HFF-Myc (cell line): ENCODE data around the gene PRKG1.
A peak's percentile ranks its signal among the peaks of the same experiment; 100 is the strongest.

Source experiments
- DNase-seq: peaks from one replicate; pipeline ENCODE4 v3.0.0-alpha.2; 2011; ENCODE audit warnings: low read depth; ENCODE audit errors: extremely low read depth
- H3K4me3 ChIP-seq: replicated peaks from 2 replicates; pipeline ENCODE4 v1.5.1; 2011; ENCODE audit warnings: low read depth, mild to moderate bottlenecking, control low read depth, low read length
- TF ChIP-seq, protein P1 (sequence below): IDR thresholded peaks from 2 replicates; pipeline ENCODE4 v1.5.1; 2012; ENCODE audit warnings: mild to moderate bottlenecking, low read depth, low read length, control low read depth; ENCODE audit errors: missing control alignments

PRKG1 gene

DNA sequence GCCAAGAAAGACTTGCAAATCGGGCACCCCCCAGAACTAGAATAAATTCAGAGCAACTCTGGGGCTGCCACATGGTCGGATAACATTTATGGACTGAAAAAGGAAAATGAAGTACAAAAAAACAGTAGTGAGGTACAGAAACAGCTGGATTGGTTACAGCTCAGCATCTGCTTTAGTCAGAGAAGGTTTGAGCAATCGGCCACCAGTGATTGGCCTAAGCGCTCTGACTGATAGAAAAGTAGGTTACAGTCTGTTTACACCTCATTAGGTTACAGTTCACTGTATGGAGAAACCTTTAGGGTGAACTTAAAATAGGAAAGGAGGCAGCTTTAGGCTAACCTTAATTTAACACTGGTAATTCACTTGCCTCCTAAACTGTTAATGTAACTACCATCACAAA is 1137.8 kb downstream of the PRKG1 start:
- no peak overlapping the region for H3K4me3 ChIP-seq
- TF ChIP-seq, protein P1, sequence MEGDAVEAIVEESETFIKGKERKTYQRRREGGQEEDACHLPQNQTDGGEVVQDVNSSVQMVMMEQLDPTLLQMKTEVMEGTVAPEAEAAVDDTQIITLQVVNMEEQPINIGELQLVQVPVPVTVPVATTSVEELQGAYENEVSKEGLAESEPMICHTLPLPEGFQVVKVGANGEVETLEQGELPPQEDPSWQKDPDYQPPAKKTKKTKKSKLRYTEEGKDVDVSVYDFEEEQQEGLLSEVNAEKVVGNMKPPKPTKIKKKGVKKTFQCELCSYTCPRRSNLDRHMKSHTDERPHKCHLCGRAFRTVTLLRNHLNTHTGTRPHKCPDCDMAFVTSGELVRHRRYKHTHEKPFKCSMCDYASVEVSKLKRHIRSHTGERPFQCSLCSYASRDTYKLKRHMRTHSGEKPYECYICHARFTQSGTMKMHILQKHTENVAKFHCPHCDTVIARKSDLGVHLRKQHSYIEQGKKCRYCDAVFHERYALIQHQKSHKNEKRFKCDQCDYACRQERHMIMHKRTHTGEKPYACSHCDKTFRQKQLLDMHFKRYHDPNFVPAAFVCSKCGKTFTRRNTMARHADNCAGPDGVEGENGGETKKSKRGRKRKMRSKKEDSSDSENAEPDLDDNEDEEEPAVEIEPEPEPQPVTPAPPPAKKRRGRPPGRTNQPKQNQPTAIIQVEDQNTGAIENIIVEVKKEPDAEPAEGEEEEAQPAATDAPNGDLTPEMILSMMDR: no peak
- no peak for DNase-seq

- TF ChIP-seq, protein P1: no peak
- no peak for DNase-seq
These were observed 1138.5 kb downstream of the PRKG1 start for GRCh38 chr10:52212802-52213201.

DNA sequence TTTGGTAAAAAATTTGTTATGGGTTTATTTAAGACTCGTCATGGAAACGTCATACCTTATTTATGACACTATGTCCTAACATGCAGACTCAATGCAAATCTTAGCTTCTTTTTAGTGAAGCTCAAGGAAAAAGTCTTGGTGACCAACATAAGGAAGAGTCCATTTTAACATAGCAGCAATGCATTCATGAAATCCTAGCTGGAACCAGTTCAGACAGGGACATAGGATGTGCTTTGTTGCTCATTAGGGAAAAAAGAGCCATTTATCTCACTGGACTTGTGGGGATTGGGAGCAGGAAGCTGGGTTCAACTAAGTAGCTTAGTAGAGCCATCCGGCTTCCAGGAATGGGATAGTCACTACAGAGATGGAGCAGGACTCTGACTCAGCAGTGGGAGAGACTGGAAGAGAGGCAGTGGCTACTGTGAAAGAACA is 1139.0 kb downstream of the PRKG1 start:
- no peak for DNase-seq
- TF ChIP-seq, protein P1: no peak
- no peak overlapping the region for H3K4me3 ChIP-seq

More at GRCh38 chr10:52212802-52213201, 1138.5 kb downstream of the PRKG1 start:
- H3K4me3 ChIP-seq: no peak overlapping the region

DNA sequence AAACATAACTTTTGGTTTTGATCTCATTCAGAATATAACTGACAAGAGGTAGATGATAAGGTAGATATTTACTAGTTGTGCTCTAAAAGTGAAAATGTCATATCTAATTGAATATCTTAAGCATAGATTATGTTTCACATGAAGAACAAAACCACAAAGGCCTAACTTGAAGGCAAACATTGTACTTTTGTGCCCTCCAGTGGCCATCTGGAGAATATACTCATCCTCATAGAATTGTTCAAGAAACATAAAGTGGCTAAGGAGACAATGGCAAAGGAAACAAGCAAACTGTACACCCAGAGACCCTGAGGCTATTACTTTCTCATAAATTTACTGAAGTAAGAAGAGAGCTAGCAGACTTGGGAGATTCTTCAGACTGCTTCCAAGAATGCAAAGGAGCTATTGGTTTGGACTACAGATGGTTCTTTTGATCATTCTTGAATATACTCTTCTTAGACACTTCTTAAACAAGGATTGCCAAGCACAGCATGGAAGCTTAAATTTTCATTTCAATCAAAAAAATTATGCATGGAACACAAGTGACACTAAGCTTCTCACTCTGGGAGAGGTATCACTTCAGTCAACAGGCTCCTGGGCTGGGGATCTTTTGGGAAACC is 1141.6 kb downstream of the PRKG1 start:
- DNase-seq: no peak
- TF ChIP-seq, protein P1: peak; percentile 56
- H3K4me3 ChIP-seq: no peak overlapping the region

DNA sequence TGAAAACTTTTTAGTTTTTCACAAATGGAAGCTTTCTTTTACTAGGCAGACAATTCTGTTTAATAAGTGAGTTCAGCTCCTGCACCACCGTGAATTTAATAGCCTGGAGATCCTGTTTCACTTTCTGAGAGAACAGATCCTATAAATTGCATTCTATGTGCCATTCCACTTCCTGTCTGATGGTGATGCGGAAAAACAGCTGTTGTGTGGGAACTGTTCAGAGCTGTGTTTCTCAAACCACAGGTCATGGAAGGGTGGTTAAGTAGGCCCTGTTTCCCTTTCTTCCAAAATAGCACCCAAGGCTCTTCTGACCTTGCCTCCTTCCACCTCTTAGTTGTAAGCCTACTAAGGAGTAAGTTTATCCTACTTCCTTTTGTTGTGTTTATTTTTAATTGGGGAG is 1142.6 kb downstream of the PRKG1 start:
- DNase-seq: peak; percentile 58
- H3K4me3 ChIP-seq: no peak overlapping the region
- TF ChIP-seq, protein P1: no peak

DNA sequence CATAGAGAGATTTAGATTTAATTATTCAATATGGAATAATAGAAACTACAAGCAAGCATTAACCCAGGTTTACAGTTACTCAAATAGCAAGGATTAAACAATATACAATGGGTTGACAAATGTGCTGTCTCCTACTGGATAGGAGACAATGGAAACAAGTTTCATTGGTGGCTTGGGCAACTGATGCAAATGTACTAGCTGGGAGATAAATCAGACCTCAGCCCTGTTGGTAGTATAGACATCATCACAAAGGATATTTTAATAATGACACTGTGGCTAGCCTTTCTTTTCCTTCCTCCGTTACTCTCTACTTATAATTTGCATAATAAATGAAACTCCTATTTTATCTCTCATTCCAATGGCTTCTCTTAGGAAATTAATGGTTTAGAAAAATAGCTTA is 1143.2 kb downstream of the PRKG1 start:
- TF ChIP-seq, protein P1: no peak
- no peak for DNase-seq
- H3K4me3 ChIP-seq: no peak overlapping the region

DNA sequence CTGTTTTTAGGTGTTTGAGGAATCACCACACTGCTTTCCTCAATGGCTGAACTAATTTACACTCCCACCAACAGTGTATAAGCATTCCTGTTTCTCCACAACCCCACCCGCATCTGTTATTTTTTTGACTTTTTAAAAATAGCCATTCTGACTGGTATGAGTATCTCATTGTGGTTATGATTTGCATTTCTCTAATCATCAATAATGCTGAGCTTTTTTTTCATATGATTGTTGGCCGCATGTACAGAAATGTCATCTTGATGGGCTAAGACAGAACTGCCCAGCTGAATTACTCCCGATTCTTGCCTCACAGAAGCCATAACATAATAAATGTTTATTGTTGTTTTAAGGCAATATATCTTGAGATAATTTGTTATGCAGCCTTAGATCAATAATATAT is 1146.7 kb downstream of the PRKG1 start:
- TF ChIP-seq, protein P1: no peak
- no peak overlapping the region for H3K4me3 ChIP-seq

More for the DNA sequence above, 1146.7 kb downstream of the PRKG1 start:
- DNase-seq: no peak
